GM12878 (cell line): ENCODE data around the gene NOTCH3.

ENCODE experiments used
- ELK1 ChIP-seq: IDR thresholded peaks from 2 replicates; pipeline ENCODE4 v1.6.1; 2012; ENCODE audit warnings: low read depth, low read length, improper control_type of control experiment
- FOXK2 ChIP-seq: fragments of 450-650 bp; IDR thresholded peaks from 2 replicates; pipeline ENCODE4 v1.6.1; 2017; ENCODE audit warnings: mild to moderate bottlenecking, moderate library complexity
- IRF3 ChIP-seq: fragments of 450-650 bp; IDR thresholded peaks from 2 replicates; pipeline ENCODE4 v1.6.1; 2014; ENCODE audit warnings: mild to moderate bottlenecking
- MLLT1 ChIP-seq: fragments of 450-650 bp; IDR thresholded peaks from 2 replicates; pipeline ENCODE4 v1.6.1; 2016; ENCODE audit warnings: mild to moderate bottlenecking
- TF ChIP-seq, protein P1 (sequence below), 3 experiments: IDR thresholded peaks in 2 of 3; conservative IDR thresholded peaks in 1 of 3; 2 replicates each; pipeline ENCODE4 v1.5.1; 2011; ENCODE audit warnings: low read depth in 3 of 3, low read length in 3 of 3, mild to moderate bottlenecking in 3 of 3, control low read depth in 2 of 3, moderate library complexity in 2 of 3, inconsistent platforms in 1 of 3, mixed read lengths in 1 of 3; ENCODE audit not compliant: control insufficient read depth in 2 of 3, insufficient read depth in 1 of 3; ENCODE audit errors: extremely low read depth in 1 of 3

DNA sequence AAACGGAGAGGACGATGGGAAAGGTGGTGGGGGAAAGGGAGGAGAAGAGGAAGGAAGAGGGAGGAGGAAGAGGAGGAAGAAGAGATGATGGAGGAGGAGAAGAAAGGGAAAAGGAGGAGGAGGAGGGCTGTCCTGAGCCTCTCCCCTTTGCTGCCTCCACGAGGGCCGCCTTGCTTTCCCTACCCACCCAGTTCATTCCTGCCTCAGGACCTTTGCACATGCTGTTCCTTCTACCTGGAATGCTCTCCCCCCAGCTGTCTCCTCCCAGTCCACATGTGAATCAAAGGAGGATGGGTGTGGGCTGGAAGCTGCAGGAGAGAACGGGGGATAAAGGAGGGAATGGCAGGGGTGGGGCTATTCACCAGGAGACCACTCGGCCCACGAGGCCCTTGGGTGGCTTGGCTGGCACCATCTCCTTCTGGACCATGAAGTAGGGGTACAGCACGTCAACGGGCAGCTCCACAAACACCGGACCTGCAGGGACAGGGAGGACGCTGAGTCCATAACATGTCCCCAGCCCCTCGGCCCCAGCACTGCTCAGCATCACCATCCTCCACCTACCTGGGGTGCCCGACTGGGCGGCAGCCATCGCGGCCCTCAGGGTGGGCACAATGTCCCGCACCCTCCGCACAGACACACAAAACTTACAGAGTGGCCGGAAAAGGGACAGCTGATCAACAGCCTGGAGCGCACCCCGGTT, 78.3 kb downstream of the NOTCH3 start:
- TF ChIP-seq, protein P1, sequence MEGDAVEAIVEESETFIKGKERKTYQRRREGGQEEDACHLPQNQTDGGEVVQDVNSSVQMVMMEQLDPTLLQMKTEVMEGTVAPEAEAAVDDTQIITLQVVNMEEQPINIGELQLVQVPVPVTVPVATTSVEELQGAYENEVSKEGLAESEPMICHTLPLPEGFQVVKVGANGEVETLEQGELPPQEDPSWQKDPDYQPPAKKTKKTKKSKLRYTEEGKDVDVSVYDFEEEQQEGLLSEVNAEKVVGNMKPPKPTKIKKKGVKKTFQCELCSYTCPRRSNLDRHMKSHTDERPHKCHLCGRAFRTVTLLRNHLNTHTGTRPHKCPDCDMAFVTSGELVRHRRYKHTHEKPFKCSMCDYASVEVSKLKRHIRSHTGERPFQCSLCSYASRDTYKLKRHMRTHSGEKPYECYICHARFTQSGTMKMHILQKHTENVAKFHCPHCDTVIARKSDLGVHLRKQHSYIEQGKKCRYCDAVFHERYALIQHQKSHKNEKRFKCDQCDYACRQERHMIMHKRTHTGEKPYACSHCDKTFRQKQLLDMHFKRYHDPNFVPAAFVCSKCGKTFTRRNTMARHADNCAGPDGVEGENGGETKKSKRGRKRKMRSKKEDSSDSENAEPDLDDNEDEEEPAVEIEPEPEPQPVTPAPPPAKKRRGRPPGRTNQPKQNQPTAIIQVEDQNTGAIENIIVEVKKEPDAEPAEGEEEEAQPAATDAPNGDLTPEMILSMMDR (IDR thresholded peaks at IDR 0.05 in 2 of 3, conservative IDR thresholded peaks at IDR 0.05 in 1 of 3; ENCODE audit: control insufficient read depth in 2 of 3, extremely low read depth in 1 of 3, insufficient read depth in 1 of 3, low read depth in 3 of 3, low read length in 3 of 3), result no peak
- TF ChIP-seq ELK1 (no peak), FOXK2 (no peak), MLLT1 (no peak), IRF3 (no peak)
